Stimulated activated naive CD4-positive, alpha-beta T cell treated with Interleukin-2 at 50 U/mL for 16 hours (primary cell): Measurements from ENCODE around the gene NTPCR.

Source experiments
- DNase-seq: peaks from one replicate; lab custom pipeline; 2025; lab: John Stamatoyannopoulos, UW

Gene NTPCR

DNA sequence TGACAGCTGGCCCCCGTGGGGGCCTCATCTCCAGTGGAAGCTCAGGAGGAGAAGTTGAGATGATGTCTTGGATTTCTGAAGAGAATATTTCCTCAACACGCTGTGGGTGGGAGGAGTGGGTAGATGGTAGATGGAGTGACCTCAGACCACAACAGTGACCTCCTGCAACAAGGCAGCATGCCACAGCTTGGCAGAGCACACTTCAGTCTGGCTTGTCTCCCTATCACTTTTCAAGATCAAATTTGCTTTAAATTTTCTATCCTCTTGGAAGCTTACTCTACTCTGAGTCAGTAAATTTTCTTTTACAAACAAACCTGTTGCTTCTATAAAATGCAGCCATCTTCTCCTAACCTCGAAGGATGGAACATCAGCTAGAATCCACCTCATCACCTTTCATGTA lies 59.7 kb downstream of the NTPCR start:
- DNase-seq, result no peak

DNA sequence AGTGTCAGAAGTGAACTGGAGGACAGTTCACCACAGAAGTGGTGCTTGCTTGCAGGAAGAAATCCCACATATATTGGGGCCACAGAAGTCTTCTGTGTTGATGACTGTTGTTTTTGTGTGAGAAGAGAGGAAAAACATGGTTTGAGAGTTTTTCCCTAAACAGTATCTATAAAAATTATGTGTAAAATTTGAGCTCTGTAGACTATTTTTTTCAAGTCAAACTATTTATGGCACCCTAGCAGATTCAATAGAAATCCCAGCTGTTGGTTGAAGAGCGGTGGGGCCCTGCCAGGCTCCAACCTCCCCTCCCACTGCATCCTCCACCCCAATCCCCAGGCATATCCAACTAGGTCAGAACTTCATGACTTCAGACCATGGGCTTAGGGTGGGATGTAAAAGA lies 61.6 kb downstream of the NTPCR start:
- DNase-seq, result no peak

DNA sequence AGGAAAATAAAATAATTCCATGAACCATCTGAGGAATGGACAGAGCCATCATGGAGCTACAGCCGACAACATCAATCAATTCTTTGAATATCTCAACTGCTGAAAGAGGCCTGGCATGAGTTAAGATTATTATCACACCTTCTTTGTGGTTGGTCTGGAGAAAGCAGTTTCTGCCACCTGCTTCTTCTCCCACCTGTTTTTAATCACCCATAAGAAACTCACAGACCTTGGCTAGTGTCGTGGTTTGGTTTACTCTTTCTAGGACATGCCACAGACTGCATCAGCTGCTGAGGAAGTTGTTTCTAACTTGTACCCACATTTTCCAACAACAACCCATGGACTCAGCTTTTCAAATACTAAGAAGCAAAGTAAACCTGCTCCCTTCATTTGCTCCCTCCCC lies 65.6 kb downstream of the NTPCR start:
- no peak for DNase-seq

DNA sequence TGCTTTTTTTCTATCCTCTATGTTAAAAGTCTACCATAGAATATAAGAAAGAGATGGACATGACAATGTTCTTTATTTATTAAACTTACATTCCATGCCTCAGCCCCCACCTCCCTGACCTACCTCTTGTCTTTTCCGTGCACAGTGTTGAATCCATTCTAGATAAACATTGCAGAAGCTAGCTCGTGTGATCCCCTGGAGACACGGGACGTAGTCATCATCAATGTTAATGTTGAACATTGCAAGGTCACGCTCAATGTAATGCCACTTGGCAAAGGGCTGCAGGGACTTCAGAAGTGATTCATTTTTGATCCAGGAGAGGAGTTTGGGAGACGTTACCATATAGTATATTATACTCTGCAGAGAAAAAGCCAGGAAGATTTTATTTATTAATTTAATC lies 66.4 kb downstream of the NTPCR start:
- DNase-seq, result no peak

DNA sequence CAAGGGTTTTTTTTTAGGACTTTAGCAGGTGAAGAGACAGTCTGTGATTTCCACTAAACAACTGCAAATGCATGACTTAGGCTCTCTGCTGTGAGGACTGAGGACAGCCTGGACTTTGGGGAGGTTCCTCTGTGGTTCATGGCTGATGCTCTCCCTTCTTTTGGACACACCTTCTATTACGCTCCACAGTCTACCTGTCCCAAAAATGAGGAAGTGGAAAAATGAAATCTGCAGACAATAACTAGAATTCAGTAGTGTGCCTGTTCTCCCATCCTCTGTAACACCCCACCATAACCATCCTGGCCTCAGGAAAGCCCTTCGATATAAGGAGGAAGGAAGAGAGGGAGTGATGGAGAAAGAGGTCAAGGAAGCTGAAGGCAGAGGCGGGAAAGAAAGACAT lies 68.7 kb downstream of the NTPCR start:
- no peak for DNase-seq

DNA sequence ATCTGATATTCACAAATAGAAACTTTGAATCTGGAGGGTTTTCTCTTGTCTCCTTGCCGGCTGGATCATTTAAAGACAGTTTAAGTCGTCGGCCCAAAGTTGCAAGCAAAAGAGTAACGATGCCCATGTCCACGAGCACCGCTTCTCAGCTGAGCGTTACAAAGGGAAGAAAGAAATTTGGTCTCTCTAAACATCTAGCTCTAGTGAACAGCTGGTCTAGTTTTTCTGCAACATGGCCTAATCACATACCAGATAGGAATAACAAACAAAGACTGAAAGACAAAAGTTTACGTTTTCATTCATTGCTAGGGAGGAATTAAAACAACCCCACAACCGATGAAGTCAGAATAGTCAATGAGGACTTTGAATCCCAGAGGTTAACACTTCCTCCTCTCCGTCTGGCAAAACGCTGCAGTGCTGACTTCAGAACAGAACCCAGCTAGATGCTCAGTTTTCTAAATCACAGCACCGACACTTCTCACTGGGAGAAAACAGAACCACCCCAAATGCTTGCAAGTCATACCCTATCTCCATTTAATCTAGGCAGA lies 69.4 kb downstream of the NTPCR start:
- no peak for DNase-seq

DNA sequence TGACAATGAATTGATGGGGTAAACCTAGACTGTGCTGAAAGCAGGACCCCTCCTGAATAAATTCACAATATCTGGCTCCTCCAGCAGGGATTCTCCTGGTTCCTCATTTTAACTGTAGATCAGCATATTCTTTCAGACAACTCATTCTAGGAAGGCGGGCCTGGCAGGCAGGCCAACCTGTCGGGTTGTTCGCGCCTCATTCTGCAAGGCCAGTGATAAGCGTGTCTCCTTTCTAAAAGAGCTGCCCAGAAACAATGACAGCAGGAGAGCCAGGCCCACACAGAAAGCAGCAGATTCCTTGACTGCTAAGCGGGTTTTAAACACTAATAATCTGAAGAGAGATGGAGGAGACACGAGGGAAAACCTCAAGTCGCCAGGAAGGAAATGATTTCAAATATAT lies 70.0 kb downstream of the NTPCR start:
- no peak for DNase-seq

DNA sequence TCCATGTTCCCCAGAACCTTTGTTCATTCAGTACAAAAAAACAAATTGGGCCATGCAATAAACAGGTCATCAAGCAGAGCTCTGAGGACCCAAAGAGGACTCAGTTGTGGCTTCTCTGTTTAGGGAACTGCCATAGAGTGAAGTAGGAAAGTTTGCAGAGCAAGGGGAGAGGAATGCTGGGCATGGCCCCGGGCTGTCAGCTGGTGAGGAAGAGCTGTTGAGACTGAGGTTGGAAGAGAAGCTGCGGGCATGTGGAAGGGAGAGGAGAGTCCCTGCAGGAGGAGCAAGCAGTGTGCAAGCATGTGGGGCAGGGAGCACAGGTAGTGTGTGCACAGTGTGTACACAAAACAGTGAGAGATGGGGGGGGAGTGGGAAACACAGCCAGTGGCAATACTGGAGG lies 71.8 kb downstream of the NTPCR start:
- no peak for DNase-seq

DNA sequence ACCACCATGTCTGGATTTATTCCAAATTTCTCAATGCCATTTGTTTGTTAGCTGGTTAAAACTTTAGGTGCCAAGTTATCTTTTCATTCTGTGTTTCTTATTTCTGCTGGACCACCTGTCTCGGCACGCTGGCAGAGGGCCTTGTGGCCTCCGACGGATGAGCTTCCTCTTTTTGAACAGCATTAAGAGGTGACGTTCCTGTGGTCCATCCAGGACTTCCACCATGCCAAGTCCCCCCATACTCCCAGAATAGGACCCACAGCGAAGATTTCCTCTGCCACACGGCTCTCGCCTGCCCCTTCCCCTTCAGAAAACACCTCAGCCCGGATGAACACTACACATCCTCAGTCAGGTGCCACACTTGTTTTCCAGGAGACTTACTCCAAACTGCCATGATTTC lies 73.8 kb downstream of the NTPCR start:
- DNase-seq, result no peak

DNA sequence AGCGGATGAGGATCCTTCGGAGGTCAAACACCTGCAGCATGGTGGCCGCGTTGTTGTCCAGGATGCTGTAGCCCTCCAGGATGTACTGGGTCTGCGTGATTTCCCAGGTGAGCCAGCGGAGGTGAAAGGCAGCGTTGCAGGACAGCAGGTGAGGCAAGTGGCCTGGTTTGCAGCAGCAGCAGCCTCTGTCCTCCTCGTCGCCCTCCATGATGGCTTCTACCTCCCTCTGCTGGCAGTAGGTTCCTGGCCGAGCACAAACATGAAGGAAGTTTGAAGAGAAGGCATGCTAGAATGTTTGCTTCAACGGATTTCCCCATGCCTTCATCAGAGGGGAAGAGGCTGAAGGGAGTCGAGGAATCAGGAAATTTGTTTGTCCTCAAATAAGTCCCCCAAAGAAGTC lies 74.7 kb downstream of the NTPCR start:
- DNase-seq, result no peak

DNA sequence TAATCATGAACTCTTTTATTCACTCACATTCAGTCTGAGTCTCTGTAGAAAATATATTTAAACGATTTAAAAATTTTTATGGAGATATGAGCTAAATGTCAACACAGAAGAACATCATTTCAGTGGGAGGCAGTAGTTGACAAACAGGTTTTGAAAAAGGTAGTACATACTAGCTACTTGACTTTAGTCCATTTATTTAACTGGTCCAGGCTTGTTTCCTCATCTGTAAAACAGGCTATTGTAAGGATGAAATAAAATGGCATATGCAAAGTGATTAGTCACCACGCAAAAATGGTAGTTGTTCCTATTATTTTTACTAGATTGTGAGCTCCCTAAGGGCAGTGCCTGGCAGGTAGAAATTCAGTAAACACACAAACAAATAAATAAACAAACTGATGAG lies 75.2 kb downstream of the NTPCR start:
- DNase-seq, result no peak

DNA sequence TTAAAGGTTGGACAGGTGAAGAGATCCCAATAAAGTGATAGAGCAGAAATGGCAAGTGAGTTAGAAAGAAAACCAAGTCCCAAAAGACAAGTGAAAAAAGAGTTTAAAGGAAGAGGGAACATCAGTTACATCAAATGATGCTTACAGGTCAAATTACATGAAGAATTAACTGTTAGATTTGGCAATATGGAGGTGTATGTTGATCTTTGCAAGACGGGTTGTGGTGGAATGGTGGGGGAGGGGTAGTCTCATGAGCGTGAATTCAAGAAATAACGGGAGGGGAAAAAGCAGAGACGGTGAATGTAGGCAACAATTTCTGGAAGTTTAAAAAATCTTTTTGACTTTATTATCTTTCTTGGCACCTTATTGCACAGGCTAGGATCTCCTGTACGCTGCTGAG lies 76.6 kb downstream of the NTPCR start:
- no peak for DNase-seq

DNA sequence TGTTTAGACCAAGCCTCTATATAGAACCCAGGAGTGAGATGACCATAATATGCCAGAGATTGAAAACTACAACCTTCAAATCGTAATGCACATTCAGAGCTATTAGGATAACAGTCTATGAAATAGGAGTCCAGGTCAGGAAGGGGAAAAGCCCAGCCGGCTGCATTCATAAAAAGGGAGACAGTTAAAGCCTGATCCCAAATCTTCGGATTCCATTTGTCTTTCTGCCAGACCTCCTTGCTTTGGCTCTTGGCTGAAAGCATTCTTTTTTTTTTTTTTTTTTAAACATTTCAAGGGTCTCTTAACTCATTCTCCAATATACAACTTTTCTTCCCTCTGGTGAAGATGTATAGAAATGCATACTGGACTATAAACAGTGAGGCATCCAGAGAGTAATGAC lies 81.1 kb downstream of the NTPCR start:
- no peak for DNase-seq

DNA sequence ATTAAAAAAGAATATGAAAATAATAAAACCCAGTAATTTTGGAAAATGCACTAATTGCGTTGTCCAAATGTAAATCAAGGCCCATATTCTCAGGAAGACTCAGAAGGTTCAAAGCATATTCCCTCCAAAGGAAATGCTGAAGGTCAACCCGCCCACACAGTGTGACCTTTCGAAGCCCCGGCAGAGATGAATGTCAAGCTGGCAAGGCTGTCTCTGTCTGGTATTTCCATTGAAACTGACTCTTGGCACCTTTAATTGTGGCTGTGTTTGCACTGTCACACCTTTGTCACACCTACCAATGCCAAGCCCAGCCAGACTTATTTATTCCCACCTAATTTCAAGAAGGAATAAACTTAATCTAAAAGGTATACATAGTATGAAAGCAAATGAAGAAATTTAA lies 82.5 kb downstream of the NTPCR start:
- no peak for DNase-seq

DNA sequence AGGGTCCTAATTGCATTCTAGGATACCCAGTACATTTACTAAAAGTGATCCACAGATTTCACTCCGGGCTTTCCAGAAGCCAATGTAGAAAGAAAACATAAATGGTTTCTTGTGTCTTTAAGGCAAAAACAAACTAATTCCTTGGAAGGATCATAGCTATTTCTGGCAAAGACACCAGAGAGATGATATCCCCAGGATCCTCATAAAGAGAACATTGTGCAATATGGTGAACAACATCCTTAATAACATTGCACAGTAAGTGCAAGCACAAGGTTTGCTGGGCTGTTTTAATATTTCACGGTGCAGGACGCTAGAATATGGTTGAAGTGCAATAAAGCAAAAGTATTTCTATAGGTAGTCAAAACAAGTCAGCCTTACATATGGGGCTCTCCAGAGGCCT lies 83.0 kb downstream of the NTPCR start:
- DNase-seq, result no peak
